Fibroblast of lung (primary cell): ENCODE data around the gene MYO1F. TPM values are rescaled to one million over a fixed set of nuclear protein-coding genes. Genes with fewer than 3 reads are reported as not detected.

ENCODE experiments used
- DNase-seq, 2 donors: peaks; one replicate each; pipeline versions ENCODE4 v3.0.0 to v3.0.0-alpha.2; 2010; ENCODE audit warnings: low read depth in 2 of 2
- H2AFZ ChIP-seq: 2 replicates; pipeline ENCODE4 v1.5.1; 2012; ENCODE audit warnings: low read length, control low read depth, inconsistent platforms
- H3K27ac ChIP-seq: 2 replicates; pipeline ENCODE4 v1.5.1; 2011; ENCODE audit warnings: low read length, control low read depth; ENCODE audit not compliant: insufficient read depth
- H3K27me3 ChIP-seq: 2 replicates; pipeline ENCODE4 v1.5.1; 2011; ENCODE audit warnings: mild to moderate bottlenecking, low read length; ENCODE audit not compliant: control insufficient read depth, insufficient read depth
- H3K36me3 ChIP-seq: 2 replicates; pipeline ENCODE4 v1.5.1; 2011; ENCODE audit warnings: low read length; ENCODE audit not compliant: control insufficient read depth, insufficient read depth
- H3K4me1 ChIP-seq: 2 replicates; pipeline ENCODE4 v1.5.1; 2011; ENCODE audit warnings: low read length; ENCODE audit not compliant: control insufficient read depth, insufficient read depth; ENCODE audit errors: extremely low read depth
- H3K4me2 ChIP-seq: 2 replicates; pipeline ENCODE4 v1.5.1; 2011; ENCODE audit warnings: low read length, control low read depth; ENCODE audit not compliant: insufficient read depth; ENCODE audit errors: extremely low read depth
- H3K4me3 ChIP-seq, 4 experiments: fragments of 200-600 bp in 1 of 4; sonication (generic) in 1 of 4; replicated peaks in 1 of 4; 2 replicates each; pipeline ENCODE4 v1.5.1; 2011 to 2016; ENCODE audit warnings: low read length in 4 of 4, low read depth in 3 of 4, mild to moderate bottlenecking in 3 of 4, control low read depth in 2 of 4, inconsistent platforms in 1 of 4, mixed read lengths in 1 of 4; ENCODE audit not compliant: insufficient read depth in 1 of 4; ENCODE audit errors: control extremely low read depth in 1 of 4
- H3K79me2 ChIP-seq: 2 replicates; pipeline ENCODE4 v1.5.1; 2012; ENCODE audit warnings: mild to moderate bottlenecking, low read length, inconsistent platforms; ENCODE audit not compliant: control insufficient read depth, insufficient read depth
- H3K9ac ChIP-seq: 2 replicates; pipeline ENCODE4 v1.5.1; 2011; ENCODE audit warnings: mild to moderate bottlenecking, low read length, control low read depth; ENCODE audit not compliant: insufficient read depth
- H3K9me3 ChIP-seq: 2 replicates; pipeline ENCODE4 v1.5.1; 2012; ENCODE audit warnings: low read depth, low read length; ENCODE audit not compliant: control insufficient read depth, insufficient read depth
- H4K20me1 ChIP-seq: 2 replicates; pipeline ENCODE4 v1.5.1; 2011; ENCODE audit warnings: low read length; ENCODE audit not compliant: control insufficient read depth, insufficient read depth; ENCODE audit errors: extremely low read depth
- CTCF ChIP-seq, 2 donors: IDR thresholded peaks in 1 of 2; conservative IDR thresholded peaks in 1 of 2; 1 replicate in 1 of 2; 2 replicates in 1 of 2; pipeline ENCODE4 v1.5.1; 2011 to 2012; ENCODE audit warnings: low read length in 2 of 2, control low read depth in 1 of 2, inconsistent platforms in 1 of 2, low read depth in 1 of 2, mild to moderate bottlenecking in 1 of 2
- EZH2 ChIP-seq: IDR thresholded peaks from 2 replicates; pipeline ENCODE4 v1.5.1; 2012; ENCODE audit warnings: low read length, control low read depth, mild to moderate bottlenecking; ENCODE audit errors: missing control alignments
- polyA plus RNA-seq, 2 donors: library from polyadenylated mRNA; depleted of rRNA in 1 of 2; stranded (reverse) in 1 of 2; unstranded in 1 of 2; fragments of >200 nt; gene quantifications; 2 replicates each; pipeline ENCODE4 v1.2.1, GENCODE V29; 2011 to 2012; ENCODE audit warnings: missing spikeins in 1 of 2
- total RNA-seq: library from RNA; depleted of rRNA; stranded (reverse); fragments of >200 nt; gene quantifications from 2 replicates; pipeline ENCODE4 v1.2.1, GENCODE V29; 2014

The MYO1F gene
- total and polyA plus RNA-seq, 2 donors (not counting 1 experiment from before 2014, with no cell fraction given), result 0.08 to 0.17 TPM

GRCh38 chr19:8536282-8536681 is 41.0 kb downstream of the MYO1F start:
- H3K79me2 ChIP-seq, result no peaks in the 10 kb centered on the region
- no peak overlapping the region for H3K4me2 ChIP-seq
- no peaks in the 10 kb centered on the region for H3K27me3 ChIP-seq
- DNase-seq, result no peak
- no peaks in the 10 kb centered on the region for H3K4me1 ChIP-seq
- H3K4me3 ChIP-seq, result no peak overlapping the region
- no peak overlapping the region for H3K9ac ChIP-seq
- H2AFZ ChIP-seq, result no peak overlapping the region
- TF ChIP-seq EZH2 (no peak), CTCF (conservative IDR thresholded peaks at IDR 0.05 in 1 of 2, IDR thresholded peaks at IDR 0.05 in 1 of 2; ENCODE audit: low read depth in 1 of 2, low read length in 2 of 2) (no peak)
- H3K36me3 ChIP-seq, result no peaks in the 10 kb centered on the region
- no peaks in the 10 kb centered on the region for H4K20me1 ChIP-seq
- H3K9me3 ChIP-seq, result no peaks in the 10 kb centered on the region
- H3K27ac ChIP-seq, result no peak overlapping the region

- TF ChIP-seq EZH2 (no peak), CTCF (conservative IDR thresholded peaks at IDR 0.05 in 1 of 2, IDR thresholded peaks at IDR 0.05 in 1 of 2; ENCODE audit: low read depth in 1 of 2, low read length in 2 of 2) (no peak)
- Histone ChIP-seq H3K4me1 (no peaks in the 10 kb centered on the region), H3K4me2 (no peak overlapping the region), H3K79me2 (no peaks in the 10 kb centered on the region), H3K27me3 (no peaks in the 10 kb centered on the region), H2AFZ (no peak overlapping the region), H3K9me3 (no peaks in the 10 kb centered on the region), H3K27ac (no peak overlapping the region), H3K4me3 (no peak overlapping the region), H3K36me3 (no peaks in the 10 kb centered on the region), H4K20me1 (no peaks in the 10 kb centered on the region), H3K9ac (no peak overlapping the region)
- DNase-seq, result no peak
These were observed 45.0 kb downstream of the MYO1F start for GRCh38 chr19:8532225-8532624.

GRCh38 chr19:8531470-8531869 is 45.8 kb downstream of the MYO1F start:
- peaks cover 2% of the 10 kb centered on the region for H3K4me1 ChIP-seq
- no peaks in the 10 kb centered on the region for H3K27me3 ChIP-seq
- no peak overlapping the region for H2AFZ ChIP-seq
- no peak overlapping the region for H3K9ac ChIP-seq
- no peak overlapping the region for H3K4me2 ChIP-seq
- no peak for DNase-seq
- no peaks in the 10 kb centered on the region for H3K36me3 ChIP-seq
- H3K27ac ChIP-seq, result no peak overlapping the region
- H3K4me3 ChIP-seq, result no peak overlapping the region
- H4K20me1 ChIP-seq, result no peaks in the 10 kb centered on the region
- TF ChIP-seq EZH2 (no peak), CTCF (conservative IDR thresholded peaks at IDR 0.05 in 1 of 2, IDR thresholded peaks at IDR 0.05 in 1 of 2; ENCODE audit: low read depth in 1 of 2, low read length in 2 of 2) (no peak)
- no peaks in the 10 kb centered on the region for H3K79me2 ChIP-seq
- H3K9me3 ChIP-seq, result no peaks in the 10 kb centered on the region
